Measurements from ENCODE around the gene RAD1.
"Not testable (repeated sequence)": the region's sequence is repeated elsewhere in the genome, so short reads cannot be mapped to it uniquely, and the experiment has no call there.

The RAD1 gene

GRCh38 chr5:34915139-34915855 lies at the start of gene RAD1, which contains the start of gene BRIX1:
Gene RAD1, minus strand, starts transcription at chr5:34915504. Its CDS starts 612 bp downstream, at chr5:34914892.
Gene BRIX1, plus strand, starts transcription at chr5:34915711. Its CDS starts 28 bp downstream, at chr5:34915739.
- peak; percentile 98 for DNase-seq

GRCh38 chr5:34959323-34959722 lies 44.0 kb upstream of the RAD1 start:
- DNase-seq, result peak; percentile 58

GRCh38 chr5:34957857-34958690 lies 42.8 kb upstream of the RAD1 start:
- peak; percentile 14 for DNase-seq

- DNase-seq, result no peak
These were observed 42.0 kb upstream of the RAD1 start for GRCh38 chr5:34957321-34957720.

GRCh38 chr5:34944460-34945047 lies 29.2 kb upstream of the RAD1 start:
- DNase-seq, result no peak

GRCh38 chr5:34944044-34944443 lies 28.7 kb upstream of the RAD1 start:
- no peak for DNase-seq

- no peak for DNase-seq
These were observed 26.6 kb upstream of the RAD1 start for GRCh38 chr5:34941936-34942335.

GRCh38 chr5:34932947-34933346 lies 17.6 kb upstream of the RAD1 start:
- no peak for DNase-seq

- no peak for DNase-seq
These were observed 15.6 kb upstream of the RAD1 start for GRCh38 chr5:34930870-34931269.

GRCh38 chr5:34930462-34930844 lies 15.1 kb upstream of the RAD1 start:
- DNase-seq, result no peak

GRCh38 chr5:34929720-34930461 lies 14.6 kb upstream of the RAD1 start:
- DNase-seq, result peak; percentile 85

- DNase-seq, result peak; percentile 98
These were observed 13.9 kb upstream of the RAD1 start, which contains the start of gene DNAJC21 for GRCh38 chr5:34929134-34929719. Gene DNAJC21, plus strand, starts transcription at chr5:34929559. Its CDS starts 261 bp downstream, at chr5:34929820.

GRCh38 chr5:34928267-34928666 lies 13.0 kb upstream of the RAD1 start:
- no peak for DNase-seq

GRCh38 chr5:34927785-34928184 lies 12.5 kb upstream of the RAD1 start:
- no peak for DNase-seq

GRCh38 chr5:34926318-34926888 lies 11.1 kb upstream of the RAD1 start:
- DNase-seq, result no peak

- DNase-seq, result no peak
These were observed 9.1 kb upstream of the RAD1 start for GRCh38 chr5:34924462-34924765.

GRCh38 chr5:34923694-34924461 lies 8.6 kb upstream of the RAD1 start:
- peak; percentile 83 for DNase-seq

GRCh38 chr5:34923256-34923655 lies 8.0 kb upstream of the RAD1 start:
- not testable (repeated sequence) for DNase-seq

GRCh38 chr5:34919077-34919476 lies 3.8 kb upstream of the RAD1 start:
- no peak for DNase-seq

GRCh38 chr5:34918025-34918424 lies 2.7 kb upstream of the RAD1 start:
- peak; percentile 21 for DNase-seq

GRCh38 chr5:34916518-34916917 lies 1.2 kb upstream of the RAD1 start:
- DNase-seq, result no peak

- no peak for DNase-seq
These were observed 520 bp upstream of the RAD1 start for GRCh38 chr5:34915856-34916192.
